Thoracic aorta (tissue), 2 donors: ENCODE results near the gene VAV2. TPM values are rescaled to one million over a fixed set of nuclear protein-coding genes. Genes with fewer than 3 reads are reported as not detected.

Source experiments
- ATAC-seq: fragments of 150-250 bp; one replicate; pipeline ENCODE4 v1.8.0; 2017; ENCODE audit warnings: low read depth; ENCODE audit not compliant: insufficient number of reproducible peaks, low FRiP score
- DNase-seq: peaks from one replicate; pipeline ENCODE4 v3.0.0-alpha.2; 2020; ENCODE audit warnings: low spot score
- H3K27ac ChIP-seq, 2 donors: fragments of 200-600 bp; sonication (generic); 1 replicate in 1 of 2; 2 replicates in 1 of 2; pipeline ENCODE4 v1.5.1; 2016; ENCODE audit warnings: mild to moderate bottlenecking in 2 of 2, moderate library complexity in 2 of 2
- H3K27me3 ChIP-seq: fragments of 200-600 bp; sonication (generic); replicated peaks from 2 replicates; pipeline ENCODE4 v1.6.0; 2016; ENCODE audit warnings: mild to moderate bottlenecking; ENCODE audit not compliant: insufficient read depth
- H3K36me3 ChIP-seq: fragments of 200-600 bp; sonication (generic); one replicate; pipeline ENCODE4 v1.5.1; 2016
- H3K4me1 ChIP-seq, 2 donors: fragments of 200-600 bp; sonication (generic); 1 replicate in 1 of 2; 2 replicates in 1 of 2; pipeline versions ENCODE4 v1.5.1 to v1.6.0; 2016; ENCODE audit warnings: low read depth in 2 of 2, mild to moderate bottlenecking in 1 of 2; ENCODE audit not compliant: control insufficient read depth in 1 of 2
- H3K4me3 ChIP-seq: fragments of 200-600 bp; sonication (generic); 2 replicates; pipeline ENCODE4 v1.5.1; 2016; ENCODE audit warnings: mild to moderate bottlenecking
- H3K9me3 ChIP-seq: fragments of 200-600 bp; sonication (generic); 2 replicates; pipeline ENCODE4 v1.5.1; 2016
- CTCF ChIP-seq: fragments of 200-600 bp; sonication (generic); IDR thresholded peaks from one replicate; pipeline ENCODE4 v1.5.1; 2019; ENCODE audit warnings: antibody characterized with exemption
- total RNA-seq, 2 donors: library from RNA; depleted of rRNA; stranded (reverse); fragments of >200 nt; gene quantifications; one replicate each; pipeline versions ENCODE4 v1.1.0 to v1.2.3, GENCODE V29; 2016

The VAV2 gene
- total RNA-seq, 2 donors from 2014 or later, result 10.1 to 11.5 TPM

DNA sequence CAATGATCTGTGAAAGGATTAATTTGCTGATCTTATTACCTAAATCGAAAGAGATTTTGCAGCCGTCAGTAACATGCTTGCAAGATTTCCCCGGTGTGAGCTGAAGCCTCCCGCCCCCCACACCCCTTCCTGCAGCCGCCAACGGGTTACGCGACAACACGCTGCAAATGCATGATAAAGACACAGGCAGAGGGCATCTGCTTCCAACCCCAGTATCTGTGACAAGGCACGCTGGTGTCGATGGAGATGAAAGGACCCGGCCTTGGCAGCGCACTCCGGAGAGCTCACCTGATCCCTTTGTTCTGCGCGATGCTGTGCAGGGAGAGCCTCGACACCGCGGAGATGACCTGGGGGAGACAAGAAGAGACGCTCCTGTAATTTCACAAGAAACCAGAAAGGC, 131.0 kb downstream of the VAV2 start:
- Histone ChIP-seq H3K36me3 (no peaks in the 10 kb centered on the region), H3K27me3 (no peaks in the 10 kb centered on the region), H3K4me1 (peaks cover 0 to 2% of the 10 kb centered on the region in 2 donors), H3K27ac (no peak overlapping the region), H3K4me3 (no peak overlapping the region), H3K9me3 (no peaks in the 10 kb centered on the region)
- ATAC-seq (no peak), DNase-seq (no peak)
- no peak for TF ChIP-seq CTCF

DNA sequence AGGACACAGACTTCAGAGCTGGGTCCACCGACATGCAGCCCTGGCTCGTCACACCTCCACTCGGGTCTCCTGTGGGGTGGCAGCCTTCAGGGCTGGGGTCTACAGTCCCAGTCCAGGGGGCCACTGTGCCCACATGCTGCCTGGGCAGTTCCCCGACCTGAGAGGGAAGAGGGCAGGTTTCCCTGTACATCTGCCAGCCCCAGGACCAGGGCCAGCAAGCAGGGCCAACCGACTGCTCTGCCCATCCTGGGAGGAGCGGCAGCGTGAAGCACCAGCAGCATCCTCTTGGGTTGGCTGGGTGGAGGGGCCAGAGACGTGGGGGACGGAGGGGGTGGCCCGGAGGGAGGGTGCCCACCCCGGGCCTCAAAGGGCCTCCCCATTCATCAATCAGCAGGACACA, 133.4 kb downstream of the VAV2 start:
- ATAC-seq, result no peak
- no peak for DNase-seq
- no peak overlapping the region for H3K27ac ChIP-seq
- H3K9me3 ChIP-seq, result no peaks in the 10 kb centered on the region
- H3K4me3 ChIP-seq, result no peak overlapping the region
- no peak for TF ChIP-seq CTCF
- H3K4me1 ChIP-seq, result peaks cover 0 to 2% of the 10 kb centered on the region in 2 donors
- no peaks in the 10 kb centered on the region for H3K36me3 ChIP-seq
- no peaks in the 10 kb centered on the region for H3K27me3 ChIP-seq

GRCh38 chr9:133857639-133858038, 134.5 kb downstream of the VAV2 start:
- H3K27me3 ChIP-seq, result no peaks in the 10 kb centered on the region
- no peak for TF ChIP-seq CTCF
- DNase-seq, result no peak
- H3K36me3 ChIP-seq, result no peaks in the 10 kb centered on the region
- H3K4me1 ChIP-seq, result peaks cover 0 to 2% of the 10 kb centered on the region in 2 donors
- no peaks in the 10 kb centered on the region for H3K9me3 ChIP-seq
- no peak overlapping the region for H3K27ac ChIP-seq
- ATAC-seq, result no peak
- no peak overlapping the region for H3K4me3 ChIP-seq

DNA sequence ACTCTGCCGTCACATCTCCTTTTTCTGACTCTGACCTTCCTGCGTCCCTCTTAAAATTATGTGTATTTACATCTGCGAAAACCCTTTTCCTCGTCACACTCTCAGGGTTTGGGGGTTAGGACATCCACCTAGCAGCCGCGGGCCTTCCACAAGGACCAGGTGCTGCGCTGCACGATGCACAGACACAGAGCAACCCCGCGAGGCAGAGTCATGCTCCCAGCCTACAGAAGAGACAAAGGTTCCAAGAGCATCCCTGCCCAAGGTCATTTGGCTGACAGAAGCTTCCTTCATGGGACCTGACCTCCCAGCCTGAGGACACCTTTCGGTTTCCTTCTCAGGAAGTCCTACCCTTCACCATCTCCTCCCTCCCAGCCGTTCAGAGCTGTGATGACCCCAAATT, 135.3 kb downstream of the VAV2 start:
- ATAC-seq (no peak), DNase-seq (no peak)
- H3K4me1 ChIP-seq, result no peaks in the 10 kb centered on the region
- no peaks in the 10 kb centered on the region for H3K36me3 ChIP-seq
- H3K27me3 ChIP-seq, result no peaks in the 10 kb centered on the region
- no peaks in the 10 kb centered on the region for H3K9me3 ChIP-seq
- TF ChIP-seq CTCF, result no peak
- no peak overlapping the region for H3K27ac ChIP-seq
- H3K4me3 ChIP-seq, result no peak overlapping the region

DNA sequence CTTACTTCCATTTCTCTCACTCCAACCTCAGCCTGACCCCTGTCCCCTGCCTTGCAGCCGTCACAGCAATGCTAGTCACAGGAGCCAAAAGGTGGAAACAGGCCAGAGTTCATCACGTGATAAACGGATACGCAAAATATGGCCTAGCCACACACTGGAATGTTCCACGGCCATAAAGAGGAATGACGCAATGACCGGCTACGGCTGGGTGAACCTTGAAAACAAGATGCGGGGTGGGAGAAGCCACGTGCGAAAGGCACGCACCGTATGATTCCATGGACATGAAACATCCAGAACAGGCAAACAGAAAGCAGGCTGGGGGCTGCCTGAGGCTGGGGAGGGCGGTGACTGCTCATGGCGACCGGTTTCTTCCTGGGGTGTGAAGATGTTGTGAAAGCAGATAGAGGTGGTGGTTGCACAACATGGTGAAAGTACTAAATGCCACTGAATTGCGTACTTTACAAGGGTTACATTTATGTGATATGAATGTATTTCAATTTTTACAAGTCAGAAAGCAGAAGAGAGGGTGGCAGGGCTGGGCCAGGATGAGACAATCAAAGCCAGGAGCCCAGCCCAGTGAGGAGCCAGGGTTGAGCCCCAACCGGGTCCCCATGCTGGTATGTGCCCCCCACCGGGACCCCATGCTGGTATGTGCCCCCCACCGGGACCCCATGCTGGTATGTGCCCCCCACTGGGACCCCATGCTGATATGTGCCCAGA, 136.2 kb downstream of the VAV2 start:
- no peak for DNase-seq
- H3K27me3 ChIP-seq, result no peaks in the 10 kb centered on the region
- H3K36me3 ChIP-seq, result no peaks in the 10 kb centered on the region
- no peak for TF ChIP-seq CTCF
- no peaks in the 10 kb centered on the region for H3K4me1 ChIP-seq
- peak overlapping the region in 1 of 2 donors; percentile 49 for H3K27ac ChIP-seq
- H3K9me3 ChIP-seq, result no peaks in the 10 kb centered on the region
- ATAC-seq, result no peak
- no peak overlapping the region for H3K4me3 ChIP-seq
